Measurements from ENCODE around the gene CCDC192.

DNA sequence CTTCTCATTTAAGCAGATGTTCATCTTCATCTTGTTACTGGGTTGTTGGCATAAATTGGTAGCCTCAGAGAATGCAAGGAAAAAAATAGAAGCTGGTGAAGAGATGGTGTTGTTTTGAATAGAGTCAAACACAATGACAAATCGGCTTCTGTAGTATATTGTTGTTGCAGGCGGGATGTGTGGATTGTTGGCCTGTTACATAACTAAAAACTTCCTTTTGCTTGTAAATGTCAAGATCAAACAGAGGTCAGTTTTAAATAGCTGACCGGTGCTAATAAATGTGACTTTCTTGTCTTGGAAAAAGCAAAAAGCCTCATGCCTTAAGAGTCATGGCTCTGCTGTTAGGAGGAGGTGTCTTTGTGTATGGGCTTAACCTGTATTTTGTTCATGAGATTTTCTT is 59.2 kb downstream of the CCDC192 start:
- TF ChIP-seq ZNF664 (tag by site-specific recombination; IDR thresholded peaks at IDR 0.05) (no peak), ZBTB8A (tag by site-specific recombination; IDR thresholded peaks at IDR 0.05) (no peak), ZNF202 (tag by site-specific recombination; IDR thresholded peaks at IDR 0.05; ENCODE audit: borderline replicate concordance) (no peak), CTCF (tag by site-specific recombination; IDR thresholded peaks at IDR 0.05) (no peak), REST (tag by site-specific recombination; IDR thresholded peaks at IDR 0.05) (no peak), ZNF274 (IDR thresholded peaks at IDR 0.05; ENCODE audit: low read length) (no peak), ZNF274 (tag by site-specific recombination; IDR thresholded peaks at IDR 0.05; ENCODE audit: borderline replicate concordance) (no peak), ZNF280D (tag by site-specific recombination; IDR thresholded peaks at IDR 0.05) (no peak), ZBTB1 (tag by site-specific recombination; IDR thresholded peaks at IDR 0.05) (no peak), ZBTB26 (tag by site-specific recombination; optimal IDR thresholded peaks at IDR 0.05) (no peak), ZBTB7A (tag by site-specific recombination; IDR thresholded peaks at IDR 0.05; ENCODE audit: low read depth) (no peak), ZNF174 (tag by site-specific recombination; IDR thresholded peaks at IDR 0.05) (no peak), ZNF362 (tag by site-specific recombination; IDR thresholded peaks at IDR 0.05) (no peak), ZNF169 (tag by site-specific recombination; IDR thresholded peaks at IDR 0.05) (no peak)
- TF ChIP-seq, protein P1, sequence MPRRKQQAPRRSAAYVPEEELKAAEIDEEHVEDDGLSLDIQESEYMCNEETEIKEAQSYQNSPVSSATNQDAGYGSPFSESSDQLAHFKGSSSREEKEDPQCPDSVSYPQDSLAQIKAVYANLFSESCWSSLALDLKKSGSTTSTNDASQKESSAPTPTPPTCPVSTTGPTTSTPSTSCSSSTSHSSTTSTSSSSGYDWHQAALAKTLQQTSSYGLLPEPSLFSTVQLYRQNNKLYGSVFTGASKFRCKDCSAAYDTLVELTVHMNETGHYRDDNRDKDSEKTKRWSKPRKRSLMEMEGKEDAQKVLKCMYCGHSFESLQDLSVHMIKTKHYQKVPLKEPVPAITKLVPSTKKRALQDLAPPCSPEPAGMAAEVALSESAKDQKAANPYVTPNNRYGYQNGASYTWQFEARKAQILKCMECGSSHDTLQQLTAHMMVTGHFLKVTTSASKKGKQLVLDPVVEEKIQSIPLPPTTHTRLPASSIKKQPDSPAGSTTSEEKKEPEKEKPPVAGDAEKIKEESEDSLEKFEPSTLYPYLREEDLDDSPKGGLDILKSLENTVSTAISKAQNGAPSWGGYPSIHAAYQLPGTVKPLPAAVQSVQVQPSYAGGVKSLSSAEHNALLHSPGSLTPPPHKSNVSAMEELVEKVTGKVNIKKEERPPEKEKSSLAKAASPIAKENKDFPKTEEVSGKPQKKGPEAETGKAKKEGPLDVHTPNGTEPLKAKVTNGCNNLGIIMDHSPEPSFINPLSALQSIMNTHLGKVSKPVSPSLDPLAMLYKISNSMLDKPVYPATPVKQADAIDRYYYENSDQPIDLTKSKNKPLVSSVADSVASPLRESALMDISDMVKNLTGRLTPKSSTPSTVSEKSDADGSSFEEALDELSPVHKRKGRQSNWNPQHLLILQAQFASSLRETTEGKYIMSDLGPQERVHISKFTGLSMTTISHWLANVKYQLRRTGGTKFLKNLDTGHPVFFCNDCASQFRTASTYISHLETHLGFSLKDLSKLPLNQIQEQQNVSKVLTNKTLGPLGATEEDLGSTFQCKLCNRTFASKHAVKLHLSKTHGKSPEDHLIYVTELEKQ (tag by site-specific recombination; IDR thresholded peaks at IDR 0.05; ENCODE audit: borderline replicate concordance) = no peak
